Activated naive CD4-positive, alpha-beta T cell treated with Interleukin-2 at 50 U/mL for 16 hours (primary cell): ENCODE measurements around the gene MAGOH.
"Not testable (repeated sequence)": the region's sequence is repeated elsewhere in the genome, so short reads cannot be mapped to it uniquely, and the experiment has no call there.

ENCODE experiments used
- DNase-seq: peaks from one replicate; pipeline ENCODE4 v3.0.0-alpha.2; 2020

Gene MAGOH

GRCh38 chr1:53238197-53239155 lies at the start of gene MAGOH:
Gene MAGOH (minus strand): TSS chr1:53238518. CDS start chr1:53238448, 70 bp downstream.
- DNase-seq: peak; percentile 96

GRCh38 chr1:53286955-53287354 lies 48.6 kb upstream of the MAGOH start:
- DNase-seq: no peak

GRCh38 chr1:53285969-53286760 lies 47.8 kb upstream of the MAGOH start:
- DNase-seq: no peak

- DNase-seq: no peak
Observed at GRCh38 chr1:53285546-53285945, 47.2 kb upstream of the MAGOH start.

- DNase-seq: no peak
Observed at GRCh38 chr1:53284224-53285020, 46.1 kb upstream of the MAGOH start.

GRCh38 chr1:53283156-53283555 lies 44.8 kb upstream of the MAGOH start:
- not testable (repeated sequence) for DNase-seq

- no peak for DNase-seq
Observed at GRCh38 chr1:53281133-53281532, 42.8 kb upstream of the MAGOH start.

GRCh38 chr1:53280496-53280895 lies 42.2 kb upstream of the MAGOH start:
- no peak for DNase-seq

- no peak for DNase-seq
Observed at GRCh38 chr1:53279296-53280200, 41.2 kb upstream of the MAGOH start.

- DNase-seq: peak; percentile 76
Observed at GRCh38 chr1:53278298-53278725, 40.0 kb upstream of the MAGOH start.

GRCh38 chr1:53277326-53277725 lies 39.0 kb upstream of the MAGOH start:
- DNase-seq: no peak

- no peak for DNase-seq
Observed at GRCh38 chr1:53276902-53277281, 38.6 kb upstream of the MAGOH start.

- no peak for DNase-seq
Observed at GRCh38 chr1:53276153-53276901, 38.0 kb upstream of the MAGOH start.

GRCh38 chr1:53275566-53275965 lies 37.2 kb upstream of the MAGOH start:
- no peak for DNase-seq

- no peak for DNase-seq
Observed at GRCh38 chr1:53274541-53275185, 36.3 kb upstream of the MAGOH start.

GRCh38 chr1:53274026-53274425 lies 35.7 kb upstream of the MAGOH start:
- DNase-seq: no peak

- no peak for DNase-seq
Observed at GRCh38 chr1:53273526-53273925, 35.2 kb upstream of the MAGOH start.

- DNase-seq: no peak
Observed at GRCh38 chr1:53272349-53272748, 34.0 kb upstream of the MAGOH start.

GRCh38 chr1:53271446-53272090 lies 33.2 kb upstream of the MAGOH start:
- no peak for DNase-seq

- DNase-seq: no peak
Observed at GRCh38 chr1:53270873-53271272, 32.6 kb upstream of the MAGOH start.
